ENCODE data around the gene ARID1B. TPM values are rescaled to one million over a fixed set of nuclear protein-coding genes. Genes with fewer than 3 reads are reported as not detected.

ARID1B gene
- total and polyA plus RNA-seq, 12 donors: 13.3 to 85.6 (median 50.9) TPM

GRCh38 chr6:156889986-156890385 is 112.8 kb downstream of the ARID1B start:
- intact Hi-C loops (cut with DNase I): no loop called here

GRCh38 chr6:156890627-156891314 is 113.6 kb downstream of the ARID1B start:
- intact Hi-C loops (cut with DNase I): no loop called here

More at GRCh38 chr6:156889986-156890385, 112.8 kb downstream of the ARID1B start:
- no peak overlapping the region for H3K4me3 ChIP-seq
- no peak overlapping the region for H3K27ac ChIP-seq
- no peaks in the 10 kb centered on the region for H3K9me3 ChIP-seq (replicated peaks in 1 of 3)
- TF ChIP-seq CTCF (IDR thresholded peaks at IDR 0.05): no peak
- TF ChIP-seq POLR2A (IDR thresholded peaks at IDR 0.05): no peak
- no peaks in the 10 kb centered on the region for H3K36me3 ChIP-seq (replicated peaks in 1 of 2)
- no peaks in the 10 kb centered on the region for H3K27me3 ChIP-seq
- 95 to 98% (median 97%) methylated on average over 3 of the region's 3 CpGs for WGBS, 4 donors
- peaks cover 9 to 34% of the 10 kb centered on the region in 2 donors for H3K4me1 ChIP-seq (replicated peaks in 1 of 2)
- DNase-seq: no peak

GRCh38 chr6:156897907-156898531 is 120.8 kb downstream of the ARID1B start:
- Histone ChIP-seq H3K4me1 (replicated peaks in 1 of 2) (peaks cover 0 to 5% of the 10 kb centered on the region in 2 donors), H3K4me3 (no peak overlapping the region), H3K9me3 (replicated peaks in 1 of 3) (no peaks in the 10 kb centered on the region), H3K27ac (no peak overlapping the region), H3K27me3 (no peaks in the 10 kb centered on the region), H3K36me3 (replicated peaks in 1 of 2) (no peaks in the 10 kb centered on the region)
- DNase-seq: no peak
- intact Hi-C loops (cut with DNase I): no loop called here
- WGBS, 4 donors: 93 to 95% (median 94%) methylated on average over 12 to 13 of the region's 13 CpGs
- TF ChIP-seq CTCF (IDR thresholded peaks at IDR 0.05) (no peak), POLR2A (IDR thresholded peaks at IDR 0.05) (no peak)

More at GRCh38 chr6:156890627-156891314, 113.6 kb downstream of the ARID1B start:
- Histone ChIP-seq H3K27me3 (no peaks in the 10 kb centered on the region), H3K4me3 (no peak overlapping the region), H3K9me3 (replicated peaks in 1 of 3) (no peaks in the 10 kb centered on the region), H3K4me1 (replicated peaks in 1 of 2) (peaks cover 9 to 33% of the 10 kb centered on the region in 2 donors), H3K27ac (no peak overlapping the region), H3K36me3 (replicated peaks in 1 of 2) (no peaks in the 10 kb centered on the region)
- no peak for TF ChIP-seq CTCF (IDR thresholded peaks at IDR 0.05)
- TF ChIP-seq POLR2A (IDR thresholded peaks at IDR 0.05): no peak
- 23 to 32% (median 26%) methylated on average over 2 of the region's 2 CpGs for WGBS, 4 donors
- DNase-seq: no peak

GRCh38 chr6:156899071-156899470 is 121.9 kb downstream of the ARID1B start:
- Histone ChIP-seq H3K4me3 (no peak overlapping the region), H3K4me1 (replicated peaks in 1 of 2) (peaks cover 0 to 5% of the 10 kb centered on the region in 2 donors), H3K27me3 (no peaks in the 10 kb centered on the region), H3K36me3 (replicated peaks in 1 of 2) (no peaks in the 10 kb centered on the region), H3K27ac (no peak overlapping the region), H3K9me3 (replicated peaks in 1 of 3) (no peaks in the 10 kb centered on the region)
- intact Hi-C loops (cut with DNase I): no loop called here
- 90 to 95% (median 93%) methylated on average over 4 of the region's 4 CpGs for WGBS, 4 donors
- no peak for DNase-seq
- TF ChIP-seq CTCF (IDR thresholded peaks at IDR 0.05) (no peak), POLR2A (IDR thresholded peaks at IDR 0.05) (no peak)

Measured in adrenal gland (tissue), 12 donors.